Stomach (tissue), 9 donors: ENCODE measurements around the gene SLC25A6. TPM values are rescaled to one million over a fixed set of nuclear protein-coding genes. Genes with fewer than 3 reads are reported as not detected.
"Not testable (repeated sequence)": the region's sequence is repeated elsewhere in the genome, so short reads cannot be mapped to it uniquely, and the experiment has no call there.

ENCODE experiments used
- DNase-seq, 2 donors: peaks; one replicate each; pipeline versions ENCODE4 v3.0.0 to v3.0.0-alpha.2; 2013 to 2019
- H3K27ac ChIP-seq, 5 donors: fragments of 200-600 bp in 4 of 5; sonication (generic) in 4 of 5; one replicate each; pipeline ENCODE4 v1.5.1; 2013 to 2019; ENCODE audit warnings: mild to moderate bottlenecking in 1 of 5, moderate library complexity in 1 of 5
- H3K27me3 ChIP-seq, 3 donors: fragments of 200-600 bp; sonication (generic); one replicate each; pipeline ENCODE4 v1.5.1; 2017 to 2019; ENCODE audit warnings: mixed run types in 1 of 3
- H3K36me3 ChIP-seq, 4 donors: fragments of 200-600 bp; sonication (generic); 1 replicate in 3 of 4; 2 replicates in 1 of 4; pipeline ENCODE4 v1.5.1; 2016 to 2019
- H3K4me1 ChIP-seq, 4 donors: fragments of 200-600 bp; sonication (generic); one replicate each; pipeline ENCODE4 v1.5.1; 2016 to 2019
- H3K4me3 ChIP-seq, 4 donors: fragments of 200-600 bp; sonication (generic) in 3 of 4; one replicate each; pipeline ENCODE4 v1.5.1; 2016 to 2019; ENCODE audit warnings: mild to moderate bottlenecking in 1 of 4
- H3K9me3 ChIP-seq, 4 donors: fragments of 200-600 bp; sonication (generic); one replicate each; pipeline ENCODE4 v1.5.1; 2016 to 2019
- CTCF ChIP-seq, 7 experiments: fragments of 450-650 bp in 4 of 7; fragments of 200-600 bp in 3 of 7; sonication (generic) in 3 of 7; IDR thresholded peaks; one replicate each; pipeline ENCODE4 v1.5.1; 2016 to 2019; ENCODE audit warnings: antibody characterized with exemption in 7 of 7, control low read depth in 2 of 7, mild to moderate bottlenecking in 1 of 7
- EP300 ChIP-seq: sonication (generic); formaldehyde crosslinking; IDR thresholded peaks from one replicate; pipeline ENCODE4 v1.6.1; 2017; ENCODE audit warnings: antibody characterized with exemption
- POLR2A ChIP-seq, 4 donors: fragments of 450-650 bp; IDR thresholded peaks; one replicate each; pipeline ENCODE4 v1.6.1; 2016; ENCODE audit warnings: antibody characterized with exemption in 4 of 4, control low read depth in 2 of 4, mild to moderate bottlenecking in 1 of 4, moderate library complexity in 1 of 4
- POLR2AphosphoS5 ChIP-seq, 3 donors: sonication (generic); formaldehyde crosslinking; IDR thresholded peaks; one replicate each; pipeline ENCODE4 v1.6.1; 2016; ENCODE audit warnings: antibody characterized with exemption in 3 of 3
- WGBS, 5 donors: extraction: QIAGEN DNeasy Blood & Tissue Kit in 3 of 5; methylation state at CpG; one replicate each; pipeline versions ENCODE4 v1.1.5 to v1.1.7; 2013 to 2018; 5-methylcytosine and 5-hydroxymethylcytosine counted together
- intact Hi-C: fragments of 100-400 bp; cut with DNase I; formaldehyde crosslinking; loops from one replicate; pipeline ENCODE4 v1.15.1; 2023; ENCODE audit warnings: low total_unique reads
- polyA plus RNA-seq, 3 donors: library from polyadenylated mRNA; stranded (reverse); fragments of 200-250 nt; gene quantifications; one replicate each; pipeline ENCODE4 v1.2.3, GENCODE V29; 2013
- total RNA-seq, 5 donors: library from RNA; depleted of rRNA; stranded (reverse); fragments of >200 nt; gene quantifications; one replicate each; pipeline versions ENCODE4 v1.1.0 to v1.2.3, GENCODE V29; 2014 to 2016
- donor health status: healthy with polysubstance abuse.
- donor health status: Bipolar disorder and iron deficiency.
- donor health status: healthy.

Gene SLC25A6
- total and polyA plus RNA-seq, 8 donors: 119 to 707 (median 467) TPM

GRCh38 chrX:1411326-1411725 lies 19.4 kb upstream of the SLC25A6 start:
- Histone ChIP-seq H3K27me3 (no peaks in the 10 kb centered on the region), H3K4me3 (no peak overlapping the region), H3K4me1 (no peaks in the 10 kb centered on the region), H3K36me3 (peaks cover 24 to 74% (median 71%) of the 10 kb centered on the region in 4 donors), H3K9me3 (no peaks in the 10 kb centered on the region), H3K27ac (no peak overlapping the region)
- no peak for DNase-seq
- WGBS, 5 donors: 75 to 86% (median 84%) methylated on average over 8 to 12 of the region's 12 CpGs
- TF ChIP-seq EP300 (no peak), CTCF (IDR thresholded peaks at IDR 0.05) (no peak), POLR2A (IDR thresholded peaks at IDR 0.05) (no peak), POLR2AphosphoS5 (IDR thresholded peaks at IDR 0.05) (no peak)
- intact Hi-C loops: no loop called here

- DNase-seq: no peak
- H3K9me3 ChIP-seq: no peaks in the 10 kb centered on the region
- no peak overlapping the region for H3K4me3 ChIP-seq
- peaks cover 45 to 78% (median 75%) of the 10 kb centered on the region in 4 donors for H3K36me3 ChIP-seq
- H3K4me1 ChIP-seq: no peaks in the 10 kb centered on the region
- no peaks in the 10 kb centered on the region for H3K27me3 ChIP-seq
- intact Hi-C loops: no loop called here
- H3K27ac ChIP-seq: no peak overlapping the region
- TF ChIP-seq CTCF (IDR thresholded peaks at IDR 0.05) (no peak), EP300 (no peak), POLR2AphosphoS5 (IDR thresholded peaks at IDR 0.05) (no peak), POLR2A (IDR thresholded peaks at IDR 0.05) (no peak)
Observed at GRCh38 chrX:1407035-1407434, 15.1 kb upstream of the SLC25A6 start.

GRCh38 chrX:1405769-1406168 lies 13.9 kb upstream of the SLC25A6 start:
- H3K36me3 ChIP-seq: peaks cover 42 to 79% (median 75%) of the 10 kb centered on the region in 4 donors
- H3K27me3 ChIP-seq, DNase-seq, H3K27ac ChIP-seq, H3K4me1 ChIP-seq, H3K4me3 ChIP-seq, H3K9me3 ChIP-seq, intact Hi-C loops: not testable (repeated sequence)
- WGBS, 5 donors: 71 to 100% (median 97%) methylated on average over 2 of the region's 2 CpGs

- H3K27me3 ChIP-seq, H3K4me3 ChIP-seq, H3K4me1 ChIP-seq, DNase-seq, H3K27ac ChIP-seq, intact Hi-C loops, H3K9me3 ChIP-seq: not testable (repeated sequence)
- 89 to 99% (median 98%) methylated on average over 3 of the region's 3 CpGs for WGBS, 5 donors
- peaks cover 42 to 88% (median 79%) of the 10 kb centered on the region in 4 donors for H3K36me3 ChIP-seq
Observed at GRCh38 chrX:1403867-1404266, 12.0 kb upstream of the SLC25A6 start.

GRCh38 chrX:1403228-1403627 lies 11.3 kb upstream of the SLC25A6 start:
- Histone ChIP-seq H3K36me3 (peaks cover 42 to 94% (median 81%) of the 10 kb centered on the region in 4 donors), H3K27ac (no peak overlapping the region), H3K27me3 (no peaks in the 10 kb centered on the region), H3K4me1 (no peaks in the 10 kb centered on the region), H3K9me3 (no peaks in the 10 kb centered on the region), H3K4me3 (no peak overlapping the region)
- no peak for TF ChIP-seq POLR2AphosphoS5 (IDR thresholded peaks at IDR 0.05)
- no peak for TF ChIP-seq POLR2A (IDR thresholded peaks at IDR 0.05)
- TF ChIP-seq CTCF (IDR thresholded peaks at IDR 0.05): no peak
- TF ChIP-seq EP300: no peak
- no peak for DNase-seq
- intact Hi-C loops: no loop called here
- WGBS, 5 donors: 98 to 100% (median 100%) methylated on average over 2 to 10 of the region's 10 CpGs
